K562 (cell line): ENCODE results near the gene TLR6. TPM values are rescaled to one million over a fixed set of nuclear protein-coding genes. Genes with fewer than 3 reads are reported as not detected.

Source experiments
- ATAC-seq: fragments of 200-7000 bp; cut with Tn5 transposase; 3 replicates; pipeline ENCODE4 v1.9.1; 2020; ENCODE audit warnings: moderate library complexity
- BruUV-seq: library from RNA; stranded (reverse); fragments of 400-500 nt; replicated peaks from 2 replicates; lab custom pipeline; 2021; lab: Mats Ljungman, UMichigan
- CTCF ChIA-PET: fragments of 300-600 bp; formaldehyde crosslinking; extraction: SDS; loops from one replicate; lab custom pipeline; 2021; ENCODE audit warnings: low intra/inter-chr PET ratio; lab: Yijun Ruan, JAX
- POLR2A ChIA-PET: fragments of 300-600, 350-650 bp; sonication (Branson Sonifier 250); formaldehyde crosslinking; extraction: SDS; loops from one replicate; lab custom pipeline; 2021; ENCODE audit warnings: antibody characterized with exemption, inconsistent platforms; lab: Yijun Ruan, JAX
- DNase-seq, 4 experiments: peaks; one replicate each; pipeline versions ENCODE4 v3.0.0 to v3.0.0-alpha.2; 2011 to 2018; ENCODE audit warnings: low spot score in 3 of 4, mixed read lengths in 3 of 4; ENCODE audit errors: extremely low read depth in 1 of 4
- FAIRE-seq: peaks from 2 replicates; lab custom pipeline; 2011; peaks lifted over from hg19 to GRCh38; lab: Jason Lieb, UNC
- H2AFZ ChIP-seq: 2 replicates; pipeline ENCODE4 v1.6.0; 2011; ENCODE audit warnings: low read depth, low read length, control low read depth, inconsistent platforms
- H3K27ac ChIP-seq: fragments of 200-600 bp; 3 replicates; pipeline ENCODE4 v1.8.0; 2011; ENCODE audit warnings: low read depth, mild to moderate bottlenecking, control low read depth, inconsistent platforms, low read length, moderate library complexity, mixed read lengths; ENCODE audit errors: extremely low read depth
- H3K27me3 ChIP-seq, 2 experiments: fragments of 300-600 bp in 1 of 2; 2 replicates in 1 of 2; 3 replicates in 1 of 2; pipeline versions ENCODE4 v1.6.0 to v1.8.0; 2011; ENCODE audit warnings: inconsistent platforms in 2 of 2, low read length in 2 of 2, mild to moderate bottlenecking in 1 of 2, mixed read lengths in 1 of 2, moderate library complexity in 1 of 2; ENCODE audit not compliant: control insufficient read depth in 2 of 2, insufficient read depth in 2 of 2
- H3K36me3 ChIP-seq: fragments of 300-600 bp; 3 replicates; pipeline ENCODE4 v1.8.0; 2011; ENCODE audit warnings: mild to moderate bottlenecking, low read length, inconsistent platforms; ENCODE audit not compliant: control insufficient read depth, insufficient read depth
- H3K4me1 ChIP-seq, 2 experiments: fragments of 200-600 bp in 1 of 2; replicated peaks in 1 of 2; 2 replicates in 1 of 2; 3 replicates in 1 of 2; pipeline versions ENCODE4 v1.5.1 to v1.8.0; 2011; ENCODE audit warnings: inconsistent platforms in 2 of 2, low read length in 2 of 2, mild to moderate bottlenecking in 1 of 2, mixed read lengths in 1 of 2, moderate library complexity in 1 of 2; ENCODE audit not compliant: control insufficient read depth in 2 of 2, insufficient read depth in 2 of 2
- H3K4me2 ChIP-seq: 2 replicates; pipeline ENCODE4 v1.6.1; 2011; ENCODE audit warnings: low read length, control low read depth, inconsistent platforms, mixed read lengths; ENCODE audit not compliant: insufficient read depth
- H3K4me3 ChIP-seq: fragments of 200-600 bp; sonication (generic), shearing (Covaris generic); 2 replicates; pipeline ENCODE4 v1.5.1; 2016; ENCODE audit warnings: control low read depth, inconsistent platforms
- H3K79me2 ChIP-seq: fragments of 200-600 bp; 3 replicates; pipeline ENCODE4 v1.8.0; 2011; ENCODE audit warnings: low read length, inconsistent platforms; ENCODE audit not compliant: control insufficient read depth, insufficient read depth
- H3K9ac ChIP-seq, 2 experiments: 2 replicates each; pipeline versions ENCODE4 v1.6.0 to v1.6.1; 2011; ENCODE audit warnings: low read depth in 2 of 2, low read length in 2 of 2, control low read depth in 1 of 2, inconsistent platforms in 1 of 2, mild to moderate bottlenecking in 1 of 2, mixed read lengths in 1 of 2; ENCODE audit not compliant: insufficient read depth in 1 of 2
- H3K9me1 ChIP-seq: one replicate; pipeline ENCODE4 v1.6.0; 2011; ENCODE audit warnings: inconsistent platforms, mild to moderate bottlenecking, low read length, moderate library complexity; ENCODE audit not compliant: control insufficient read depth, insufficient read depth
- H3K9me3 ChIP-seq: replicated peaks from 2 replicates; pipeline ENCODE4 v1.5.1; 2011; ENCODE audit warnings: low read depth, low read length, inconsistent platforms; ENCODE audit not compliant: control insufficient read depth, insufficient read depth
- H4K20me1 ChIP-seq: replicated peaks from 2 replicates; pipeline ENCODE4 v1.6.1; 2011; ENCODE audit warnings: low read length, inconsistent platforms, mixed read lengths; ENCODE audit not compliant: control insufficient read depth, insufficient read depth
- SPI1 ChIP-seq: IDR thresholded peaks from 2 replicates; pipeline ENCODE4 v1.6.1; 2011; ENCODE audit warnings: low read depth, low read length, control low read depth, borderline replicate concordance
- YY1 ChIP-seq, 3 experiments: IDR thresholded peaks; 2 replicates each; pipeline ENCODE4 v1.6.1; 2011; ENCODE audit warnings: low read length in 2 of 3, mild to moderate bottlenecking in 2 of 3, moderate library complexity in 2 of 3, borderline replicate concordance in 1 of 3, control low read depth in 1 of 3, low read depth in 1 of 3; ENCODE audit not compliant: insufficient read depth in 3 of 3, insufficient replicate concordance in 2 of 3, control insufficient read depth in 1 of 3, insufficient read length in 1 of 3; ENCODE audit errors: extremely low read depth in 1 of 3
- WGBS: fragments of 100-300 bp; shearing (Covaris generic); methylation state at CpG from one replicate; pipeline ENCODE4 v1.1.6; 2016; ENCODE audit warnings: low coverage, mixed read lengths; ENCODE audit not compliant: insufficient coverage; ENCODE audit errors: missing lambda C conversion rate; 5-methylcytosine and 5-hydroxymethylcytosine counted together
- in situ Hi-C: fragments of 300-500 bp; cut with MboI; formaldehyde crosslinking; loops from 4 replicates; pipeline ENCODE4 v1.15.0; 2018; ENCODE audit warnings: inconsistent platforms, mixed read lengths
- intact Hi-C: fragments of 100-400 bp; cut with micrococcal nuclease; formaldehyde crosslinking; loops from 2 replicates; pipeline ENCODE4 v1.14.2; 2022
- polyA plus RNA-seq, 8 experiments: library from polyadenylated mRNA; depleted of rRNA in 4 of 8; stranded (reverse) in 5 of 8; unstranded in 3 of 8; fragments of >200 nt; fragmentation: Nextera tagmentation in 2 of 8; fragmentation: Illumina TruSeq in 1 of 8; extraction: Ambion mirVana in 2 of 8; extraction: Trizol in 1 of 8; gene quantifications; 2 replicates each; pipeline versions ENCODE4 v1.2.1 to v1.2.3, GENCODE V29; 2011 to 2014; ENCODE audit warnings: inconsistent platforms in 1 of 8, missing spikeins in 1 of 8
- total RNA-seq, 7 experiments: library from RNA; depleted of rRNA in 6 of 7; stranded (reverse); fragments of >200 nt in 6 of 7; fragmentation: Illumina TruSeq in 2 of 7; extraction: Trizol in 2 of 7; gene quantifications; 2 replicates each; pipeline versions ENCODE4 v1.2.1 to v1.2.3, GENCODE V29; 2011 to 2021; ENCODE audit warnings: low replicate concordance in 1 of 7
- TF ChIP-seq, protein P1 (sequence below): fragments of 250-450 bp; sonication (Bioruptor Pico); IDR thresholded peaks from 2 replicates; pipeline ENCODE4 v1.4.0; 2020; ENCODE audit warnings: borderline replicate concordance

Gene TLR6
- total and polyA plus RNA-seq, 9 of the 15 experiments (the other 6 are each of a cell fraction or from before 2014, with no cell fraction given), result 0.08 to 1.9 (median 0.91) TPM

DNA sequence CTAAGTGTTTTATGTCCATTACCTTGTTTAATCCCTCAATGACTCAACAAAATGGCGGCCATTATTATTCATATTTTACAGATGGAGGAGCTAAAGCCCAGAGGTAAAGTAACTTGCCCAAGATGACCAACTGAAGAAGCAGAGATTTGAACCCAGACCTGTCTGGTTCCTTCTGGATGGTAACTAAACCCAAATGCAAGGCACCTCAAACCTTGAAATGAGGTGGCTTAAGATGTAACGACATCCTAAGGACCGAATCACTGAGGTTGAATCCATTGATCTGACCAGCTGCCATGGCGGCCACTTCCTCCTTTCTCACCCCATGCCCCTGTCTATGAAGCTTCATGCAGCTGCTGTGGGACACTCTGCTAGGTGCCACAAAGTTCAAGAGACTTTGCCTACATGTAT lies 74.8 kb downstream of the TLR6 start:
- Histone ChIP-seq H4K20me1 (no peaks in the 10 kb centered on the region), H3K9me1 (no peaks in the 10 kb centered on the region), H3K27me3 (peaks cover 0 to 9% of the 10 kb centered on the region in 2 experiments; a peak in 3 of 5 replicates), H3K4me3 (no peak overlapping the region), H3K4me2 (no peak overlapping the region), H3K79me2 (no peaks in the 10 kb centered on the region), H3K9ac (no peak overlapping the region), H3K4me1 (no peaks in the 10 kb centered on the region), H3K9me3 (no peaks in the 10 kb centered on the region), H3K27ac (no peak overlapping the region), H3K36me3 (no peaks in the 10 kb centered on the region), H2AFZ (no peak overlapping the region)
- ATAC-seq (no peak), DNase-seq (no peak), FAIRE-seq (no peak)
- 4% methylated on average over 4 of the region's 4 CpGs for WGBS
- BruUV-seq, result no TSS peak
- CTCF ChIA-PET, result no interaction called here
- in situ Hi-C loops, result no loop called here
- intact Hi-C loops, result loop anchor here (2.0 to 5.0 kb wide), 2 partner anchors 75 to 719 kb away; partner anchors contain the start of gene TLR6
- POLR2A ChIA-PET, result interaction anchor here (1.2 kb wide), 1 partner anchor 12 kb away, joined by 3 read pairs; no protein-coding TSS in a partner anchor
- 0 out of 2 replicates have a peak, but pooled peaks have one; percentile 27 for TF ChIP-seq SPI1
- TF ChIP-seq, protein P1, sequence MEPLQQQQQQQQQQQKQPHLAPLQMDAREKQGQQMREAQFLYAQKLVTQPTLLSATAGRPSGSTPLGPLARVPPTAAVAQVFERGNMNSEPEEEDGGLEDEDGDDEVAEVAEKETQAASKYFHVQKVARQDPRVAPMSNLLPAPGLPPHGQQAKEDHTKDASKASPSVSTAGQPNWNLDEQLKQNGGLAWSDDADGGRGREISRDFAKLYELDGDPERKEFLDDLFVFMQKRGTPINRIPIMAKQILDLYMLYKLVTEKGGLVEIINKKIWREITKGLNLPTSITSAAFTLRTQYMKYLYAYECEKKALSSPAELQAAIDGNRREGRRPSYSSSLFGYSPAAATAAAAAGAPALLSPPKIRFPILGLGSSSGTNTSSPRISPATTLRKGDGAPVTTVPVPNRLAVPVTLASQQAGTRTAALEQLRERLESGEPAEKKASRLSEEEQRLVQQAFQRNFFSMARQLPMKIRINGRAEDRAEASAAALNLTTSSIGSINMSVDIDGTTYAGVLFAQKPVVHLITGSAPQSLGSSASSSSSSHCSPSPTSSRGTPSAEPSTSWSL (CRISPR knock-in tag), result no peak
- TF ChIP-seq YY1 (IDR thresholded peaks at IDR 0.05; ENCODE audit: borderline replicate concordance in 1 of 3, control insufficient read depth in 1 of 3, extremely low read depth in 1 of 3, insufficient read depth in 3 of 3, insufficient read length in 1 of 3, insufficient replicate concordance in 2 of 3, low read depth in 1 of 3, low read length in 2 of 3), result peak in 1 of 3 experiments; percentile 45
- TF ChIP-seq, all 486 proteins: peak for 2
